ENCODE measurements around the gene C3orf49. TPM values are rescaled to one million over a fixed set of nuclear protein-coding genes. Genes with fewer than 3 reads are reported as not detected.

The C3orf49 gene
- total RNA-seq, 1 donor from 2014 or later, result not detected

DNA sequence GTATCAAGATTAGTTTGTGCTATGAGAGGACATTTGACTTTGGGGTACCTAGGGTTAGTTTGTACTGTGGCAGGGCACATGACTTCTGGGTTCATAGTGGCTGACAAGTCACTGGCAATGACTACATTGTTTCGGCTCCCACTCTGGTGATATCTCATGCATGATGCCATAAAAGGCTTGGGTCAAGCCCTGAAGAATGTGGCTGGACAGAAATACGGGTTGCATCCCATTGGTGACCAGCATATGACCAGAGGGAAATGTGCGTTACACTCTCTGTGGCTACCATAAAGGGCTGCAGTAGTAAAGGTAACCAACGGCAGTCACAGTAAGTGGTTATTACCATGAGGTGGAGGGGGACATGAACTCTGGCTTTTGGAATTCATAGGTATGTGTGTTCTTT lies 26.1 kb downstream of the C3orf49 start:
- intact Hi-C loops (cut with DNase I), result no loop called here
- no peak for DNase-seq (ENCODE audit: missing footprints)
- no peak for ATAC-seq

DNA sequence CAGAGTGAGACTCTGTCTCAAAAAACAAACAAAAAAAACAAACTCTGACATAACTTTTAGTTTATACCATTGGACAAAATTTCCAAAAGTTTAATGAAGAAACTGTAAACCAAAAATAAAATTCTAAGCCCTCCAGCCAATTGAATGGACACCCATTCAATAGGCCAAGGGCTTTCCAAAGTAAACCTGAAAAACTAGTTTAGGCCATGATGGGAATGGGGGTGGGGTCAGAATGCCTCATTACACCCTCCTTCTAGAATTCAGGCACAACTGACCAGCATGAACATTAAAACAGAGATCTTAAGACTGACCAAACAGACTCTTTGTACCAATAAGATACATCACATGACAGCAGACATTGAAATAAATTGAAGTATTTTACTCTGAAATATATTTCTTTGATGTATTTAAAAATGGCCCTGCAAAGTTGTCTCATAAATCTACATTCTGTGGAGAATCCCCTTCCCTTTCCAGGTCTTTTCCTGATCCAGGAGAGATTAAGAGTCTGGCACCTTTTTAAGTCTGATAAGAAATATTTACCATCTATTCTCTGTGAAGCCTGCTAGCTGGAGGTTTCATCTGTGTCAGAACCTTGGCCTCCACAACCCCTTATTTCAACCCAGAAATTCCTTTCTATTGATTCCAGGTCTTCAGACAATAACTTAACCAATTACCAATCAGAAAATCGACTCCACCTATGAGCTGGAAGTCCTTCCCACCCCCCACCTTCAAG lies 28.8 kb downstream of the C3orf49 start:
- ATAC-seq (no peak), DNase-seq (ENCODE audit: missing footprints) (no peak)
- intact Hi-C loops (cut with DNase I), result no loop called here

DNA sequence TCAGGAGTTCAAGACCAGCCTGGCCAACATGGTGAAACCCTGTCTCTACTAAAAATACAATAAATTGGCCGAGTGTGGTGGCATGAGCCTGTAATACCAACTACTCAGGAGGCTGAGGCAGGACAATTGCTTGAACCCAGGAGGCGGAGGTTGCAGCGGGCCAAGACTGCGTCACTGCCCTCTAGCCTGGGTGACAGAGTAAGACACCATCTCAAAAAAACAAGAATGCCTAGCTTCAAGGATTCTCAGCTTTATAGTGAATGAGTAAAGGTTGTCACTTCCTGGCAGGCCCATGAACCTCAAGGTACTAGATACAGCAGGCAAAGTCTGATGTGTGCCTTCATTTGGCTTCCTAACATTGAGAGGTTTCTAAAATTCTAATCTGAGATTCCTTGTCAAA lies 30.1 kb downstream of the C3orf49 start:
- DNase-seq (ENCODE audit: missing footprints) (no peak), ATAC-seq (no peak)
- intact Hi-C loops (cut with DNase I), result no loop called here

DNA sequence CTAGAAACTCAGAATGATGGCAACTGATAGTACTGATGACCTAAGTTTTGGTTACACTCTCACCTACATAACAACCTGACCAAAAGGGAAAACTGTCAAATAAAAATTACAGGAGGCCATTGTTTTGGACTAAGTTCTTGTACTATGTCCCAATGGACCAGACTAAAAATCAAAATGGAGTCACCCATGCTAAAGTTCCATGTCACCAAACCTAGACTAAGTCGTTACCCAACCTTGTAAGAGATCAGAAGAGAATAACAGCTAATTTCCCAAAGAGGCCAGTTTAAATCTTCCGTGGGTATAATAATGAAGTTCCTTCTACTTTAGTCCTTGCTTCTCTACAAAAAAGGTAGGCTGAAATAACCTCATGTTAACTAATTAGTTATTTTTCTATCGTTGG lies 32.2 kb downstream of the C3orf49 start:
- no peak for ATAC-seq
- intact Hi-C loops (cut with DNase I), result no loop called here

DNA sequence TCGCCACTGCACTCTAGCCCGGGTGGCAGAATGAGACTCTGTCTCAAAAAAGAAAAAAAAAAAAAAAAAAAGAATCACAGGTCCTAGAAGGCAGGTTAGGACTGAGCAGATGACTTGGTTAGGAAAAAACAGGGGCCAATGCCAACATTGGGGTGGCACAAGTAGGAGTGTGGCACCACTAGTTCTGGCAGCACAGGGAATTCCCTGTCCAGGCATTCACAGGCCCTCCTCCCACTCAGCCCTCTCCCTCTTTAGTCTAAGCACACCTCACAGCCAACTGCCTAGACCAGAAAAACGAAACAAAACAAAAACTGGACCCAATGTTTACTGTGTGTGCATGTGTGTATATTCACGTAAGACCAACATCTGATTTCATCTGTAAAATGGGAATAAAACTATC lies 34.0 kb downstream of the C3orf49 start:
- intact Hi-C loops (cut with DNase I), result no loop called here
- DNase-seq (ENCODE audit: missing footprints), result no peak
- no peak for ATAC-seq

More for the DNA sequence above, 32.2 kb downstream of the C3orf49 start:
- DNase-seq (ENCODE audit: missing footprints), result no peak

DNA sequence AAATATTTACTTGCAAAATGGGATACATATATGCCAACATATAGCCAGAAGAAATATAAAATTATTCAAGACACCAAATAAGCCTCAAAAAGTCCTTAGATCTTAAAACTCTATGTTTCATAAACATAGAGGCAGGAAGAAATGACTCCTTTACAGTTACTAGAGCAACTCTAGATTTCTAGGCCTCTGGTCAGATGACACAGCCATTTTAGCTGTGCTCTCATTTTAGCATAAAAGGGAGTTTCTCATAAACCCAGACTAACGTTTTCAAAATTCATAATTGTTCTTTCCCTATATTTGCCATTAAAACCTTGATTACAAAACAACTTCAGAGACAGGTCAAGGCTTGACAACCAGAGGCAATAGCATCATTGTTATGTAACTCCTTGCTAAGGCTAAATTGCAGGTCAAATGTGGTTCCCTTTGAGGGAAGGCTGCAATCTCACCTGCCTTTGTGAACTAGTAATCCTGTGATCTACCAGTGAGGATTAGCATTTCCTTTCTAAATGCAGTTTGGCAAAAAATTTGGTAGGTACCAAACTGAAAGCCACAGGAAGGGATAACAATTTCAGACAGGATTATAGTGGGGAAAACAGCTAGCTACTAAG lies 36.3 kb downstream of the C3orf49 start:
- ATAC-seq, result no peak
- no peak for DNase-seq (ENCODE audit: missing footprints)
- intact Hi-C loops (cut with DNase I), result no loop called here

DNA sequence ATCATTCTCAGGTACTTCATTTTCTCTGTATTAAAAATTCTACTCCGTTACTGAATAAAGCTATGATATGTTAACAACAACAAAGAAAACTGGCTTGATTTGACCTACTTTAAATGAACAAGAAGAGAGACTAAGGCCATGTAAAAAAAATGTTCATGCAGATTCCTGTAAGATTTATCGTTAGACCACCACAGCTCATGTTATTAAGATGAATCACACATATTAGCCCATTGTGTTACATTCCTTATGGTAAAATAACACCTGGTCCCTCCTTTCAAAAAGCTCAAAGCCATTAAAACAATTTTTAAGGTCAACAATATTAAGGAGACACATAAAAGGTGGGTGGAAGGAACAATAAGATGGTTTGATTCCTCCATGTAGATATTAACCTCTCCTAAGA lies 38.2 kb downstream of the C3orf49 start:
- no peak for DNase-seq (ENCODE audit: missing footprints)
- ATAC-seq, result no peak
- intact Hi-C loops (cut with DNase I), result no loop called here

DNA sequence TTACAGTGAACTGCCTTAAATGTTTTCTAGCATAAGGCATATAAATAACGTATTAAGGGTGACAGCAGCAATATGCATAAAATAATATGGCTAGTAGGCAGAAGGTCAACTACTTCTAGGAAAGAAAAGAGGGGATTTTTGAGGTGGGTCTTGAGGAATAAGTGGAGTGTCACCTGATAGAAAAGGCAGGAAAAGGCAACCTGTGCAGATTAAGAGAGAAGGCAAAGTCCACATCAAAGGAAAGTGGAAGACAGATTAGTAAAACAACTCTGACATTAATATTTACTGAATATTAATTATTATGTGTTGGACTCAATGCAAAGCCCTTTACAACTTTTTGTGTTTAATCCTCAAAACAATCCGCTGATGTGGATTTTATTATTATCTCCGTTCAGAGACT lies 41.7 kb downstream of the C3orf49 start:
- no peak for ATAC-seq
- no peak for DNase-seq (ENCODE audit: missing footprints)
- intact Hi-C loops (cut with DNase I), result no loop called here

DNA sequence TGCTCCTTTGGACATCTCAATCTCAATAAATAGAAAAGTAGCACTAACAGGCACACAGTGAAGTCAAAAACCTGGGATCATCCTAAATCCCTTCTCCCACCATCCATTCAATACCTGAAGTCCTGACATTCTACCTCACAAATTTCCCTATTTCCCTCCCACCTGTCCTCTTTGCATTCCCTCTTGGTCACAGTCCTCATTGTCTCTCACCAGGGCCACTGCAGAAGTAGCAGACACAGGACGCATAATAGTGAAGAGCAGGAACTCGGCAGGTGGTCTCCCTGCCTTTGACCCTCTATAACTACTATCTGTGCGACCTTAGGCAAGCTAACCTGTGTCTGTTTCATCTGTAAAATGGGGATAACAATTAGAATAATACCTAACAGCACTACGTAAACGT lies 42.2 kb downstream of the C3orf49 start:
- intact Hi-C loops (cut with DNase I), result no loop called here
- no peak for DNase-seq (ENCODE audit: missing footprints)
- ATAC-seq, result no peak

DNA sequence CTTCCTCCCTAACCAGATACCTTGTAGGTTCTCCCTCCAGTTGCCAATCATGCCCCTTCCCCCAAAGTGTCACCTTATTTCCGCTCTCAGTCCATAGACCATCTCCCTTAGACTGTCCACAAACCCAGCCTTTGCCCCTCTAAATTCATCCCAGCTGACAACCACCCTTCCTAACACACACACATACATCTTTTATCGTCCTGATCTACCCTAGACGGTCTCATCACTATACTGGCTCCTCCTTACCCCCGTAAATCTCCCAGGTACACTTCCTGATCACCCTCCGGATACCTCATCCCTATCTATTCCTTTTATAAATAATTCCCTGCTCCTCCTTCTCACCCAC lies 43.7 kb downstream of the C3orf49 start:
- DNase-seq (ENCODE audit: missing footprints) (no peak), ATAC-seq (peak; percentile 9)
- intact Hi-C loops (cut with DNase I), result loop anchor here (2.0 kb wide), 1 partner anchor 46 kb away; no protein-coding TSS in a partner anchor

DNA sequence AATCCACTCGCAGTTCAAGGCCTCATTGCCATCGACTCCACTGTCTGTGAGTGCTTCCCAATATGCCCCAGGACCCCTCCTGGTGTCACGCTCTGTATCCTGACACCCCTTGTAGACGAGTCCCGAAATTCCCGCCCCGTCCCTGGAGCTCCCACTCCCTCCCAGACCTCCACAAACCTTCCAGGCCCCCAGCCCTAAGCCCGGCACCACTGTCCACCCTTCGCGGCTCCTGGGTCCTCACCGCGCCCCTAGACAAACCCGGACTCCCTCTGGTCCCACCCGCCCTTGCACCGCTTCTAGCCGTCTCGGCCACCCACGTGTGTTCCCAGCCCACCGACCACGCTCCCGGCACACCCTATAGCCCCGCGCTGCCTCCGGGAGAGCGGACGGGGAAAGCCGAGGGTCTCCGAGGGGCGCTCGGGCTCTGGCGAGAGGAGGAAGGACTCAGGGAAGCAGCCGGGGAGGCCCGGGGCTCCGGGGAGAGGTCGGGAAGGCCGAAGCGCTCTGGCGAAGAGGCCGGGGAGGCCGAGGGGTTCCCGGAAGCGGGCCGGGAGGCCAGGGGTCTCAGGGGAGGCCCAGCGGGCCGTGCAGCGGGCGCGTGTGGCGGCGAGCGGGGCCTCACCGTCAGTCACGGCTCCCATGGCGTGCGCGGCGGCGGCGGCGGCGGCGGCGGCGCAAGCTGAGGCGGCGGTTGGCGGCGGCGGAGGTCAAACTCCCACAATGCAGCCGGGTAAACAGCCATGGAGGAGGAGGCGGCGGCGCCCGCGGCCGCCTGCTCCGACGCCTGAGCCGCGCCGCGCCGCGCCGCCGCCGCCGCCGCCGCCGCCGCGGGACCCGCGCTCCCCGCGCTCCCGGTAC lies 44.3 kb downstream of the C3orf49 start, which contains the start of the genes ATXN7 and THOC7:
ATXN7 (plus strand) TSS at position 718 of the 858 bp plus-strand sequence. CDS start 48,732 bp downstream, outside the sequence.
THOC7 (minus strand) TSS at position 656 of the 858 bp plus-strand sequence; CDS start at position 641, 15 bp downstream.
- ATAC-seq (peak; percentile 88), DNase-seq (ENCODE audit: missing footprints) (peak; percentile 88)
- intact Hi-C loops (cut with DNase I), result loop anchor here (2.0 kb wide), 1 partner anchor 45 kb away; no protein-coding TSS in a partner anchor

DNA sequence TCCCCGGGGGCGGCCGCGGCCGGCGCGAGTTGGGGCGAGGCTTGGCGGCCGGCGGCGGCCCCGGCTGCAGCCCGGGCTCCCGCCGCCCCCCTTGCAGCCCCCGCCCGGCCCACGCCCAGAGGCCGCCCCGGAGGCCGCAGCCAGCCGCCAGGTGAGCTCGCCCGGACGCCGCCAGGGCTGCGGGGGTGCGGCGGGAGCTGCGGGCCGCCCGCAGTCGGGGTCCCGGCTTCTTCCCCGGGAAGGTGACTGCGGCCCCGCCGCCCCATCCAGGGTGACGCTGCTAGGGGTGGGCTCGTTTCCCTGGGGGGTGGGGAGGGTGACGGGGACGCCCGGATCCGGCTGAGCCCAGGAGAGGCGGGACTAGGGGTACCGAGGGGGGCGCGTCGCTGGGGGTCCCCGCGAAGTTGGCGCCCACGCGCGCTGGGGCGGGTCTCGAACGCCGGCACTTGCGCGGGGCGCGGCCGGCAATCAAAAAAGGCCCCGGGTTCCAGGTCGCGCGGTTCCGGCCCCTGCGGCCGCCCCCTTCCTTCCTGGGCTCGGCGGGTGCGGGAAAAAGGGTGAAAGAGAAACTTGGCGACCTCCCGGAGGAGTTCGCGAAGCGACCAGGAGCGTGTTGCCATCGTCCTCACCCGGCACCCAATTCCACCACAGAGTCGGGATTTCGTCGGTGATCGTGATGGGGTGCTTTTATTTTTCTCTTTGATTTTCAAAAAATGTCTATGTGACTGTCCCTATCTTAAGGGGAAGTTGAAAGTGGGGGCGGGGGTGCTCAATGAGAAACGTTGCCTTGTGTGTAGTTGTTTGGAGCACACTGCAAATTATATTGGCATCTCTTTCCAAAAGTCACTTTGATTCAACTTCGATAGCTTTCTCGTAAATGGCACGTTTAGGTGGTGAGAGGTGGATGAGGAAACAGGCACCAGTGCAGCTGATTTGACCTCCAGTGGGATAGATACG lies 45.2 kb downstream of the C3orf49 start:
- intact Hi-C loops (cut with DNase I), result no loop called here
- ATAC-seq, result peak; percentile 60
- peak; percentile 70 for DNase-seq (ENCODE audit: missing footprints)

DNA sequence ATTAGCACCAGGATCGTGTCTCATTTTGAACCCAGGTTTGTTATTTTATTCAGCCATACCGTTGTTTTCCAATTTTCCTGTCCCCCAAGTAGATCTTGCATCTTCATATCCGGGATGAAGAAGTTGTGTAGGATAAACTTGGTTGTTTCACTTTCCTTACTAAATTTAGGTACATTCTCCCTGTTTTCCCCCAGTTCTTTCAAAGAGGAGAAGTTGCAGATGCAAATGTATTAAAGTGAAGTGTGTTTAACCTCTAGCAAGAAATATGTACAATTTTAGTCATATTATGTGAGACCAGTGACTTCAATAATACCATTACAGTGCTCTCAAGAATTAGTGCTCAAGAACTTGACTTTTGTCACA lies 45.8 kb downstream of the C3orf49 start:
- intact Hi-C loops (cut with DNase I), result no loop called here
- no peak for DNase-seq (ENCODE audit: missing footprints)
- no peak for ATAC-seq

DNA sequence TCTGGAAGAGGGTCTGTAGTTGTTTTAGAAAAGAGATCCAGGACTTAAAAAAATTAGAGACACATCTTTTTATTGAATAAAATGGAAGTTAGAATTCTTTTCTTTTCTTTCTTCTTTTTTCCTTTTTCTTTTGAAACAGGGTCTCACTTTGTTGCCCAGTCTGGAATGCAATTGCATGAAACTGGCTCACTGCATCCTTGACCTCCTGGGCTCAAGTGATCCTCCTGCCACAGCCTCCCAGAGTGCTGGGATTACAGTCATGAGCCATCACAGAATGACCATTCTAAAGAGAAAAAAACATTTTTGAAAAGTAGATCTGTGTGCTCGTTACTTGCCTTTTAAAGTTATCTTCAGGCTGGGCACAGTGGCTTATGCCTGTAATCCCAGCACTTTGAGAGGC lies 48.1 kb downstream of the C3orf49 start:
- no peak for ATAC-seq
- DNase-seq (ENCODE audit: missing footprints), result no peak
- intact Hi-C loops (cut with DNase I), result no loop called here

DNA sequence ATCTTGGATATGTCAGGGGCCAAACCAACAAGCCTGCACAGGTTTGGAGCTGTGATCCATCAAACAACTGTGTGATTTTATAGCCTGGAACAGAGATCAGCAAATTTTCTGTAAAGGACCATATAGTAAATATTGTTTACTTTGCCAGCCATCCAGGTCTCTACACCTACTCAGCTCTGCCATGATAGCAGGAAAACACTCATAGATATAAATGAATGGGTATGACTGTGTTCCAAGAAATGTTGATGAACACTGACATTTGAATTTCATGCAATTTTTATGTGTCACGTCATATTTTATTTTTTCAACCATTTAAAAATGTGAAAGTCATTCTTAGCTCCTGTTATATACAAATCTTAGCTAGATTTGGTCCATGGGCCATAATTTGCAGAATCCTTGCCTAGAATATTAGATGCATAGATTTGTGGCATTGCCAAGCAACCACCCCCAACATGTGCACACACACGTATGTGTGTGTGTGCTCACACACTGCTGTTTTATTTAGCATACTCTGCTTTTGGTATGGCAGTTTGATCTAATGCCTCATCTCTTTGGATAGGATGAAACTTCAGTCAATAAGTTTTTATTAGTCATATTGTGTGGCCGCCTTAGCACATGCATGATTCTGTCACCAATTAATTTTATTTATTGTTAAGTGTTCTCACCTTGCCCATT lies 51.0 kb downstream of the C3orf49 start:
- DNase-seq (ENCODE audit: missing footprints) (no peak), ATAC-seq (no peak)
- intact Hi-C loops (cut with DNase I), result no loop called here

DNA sequence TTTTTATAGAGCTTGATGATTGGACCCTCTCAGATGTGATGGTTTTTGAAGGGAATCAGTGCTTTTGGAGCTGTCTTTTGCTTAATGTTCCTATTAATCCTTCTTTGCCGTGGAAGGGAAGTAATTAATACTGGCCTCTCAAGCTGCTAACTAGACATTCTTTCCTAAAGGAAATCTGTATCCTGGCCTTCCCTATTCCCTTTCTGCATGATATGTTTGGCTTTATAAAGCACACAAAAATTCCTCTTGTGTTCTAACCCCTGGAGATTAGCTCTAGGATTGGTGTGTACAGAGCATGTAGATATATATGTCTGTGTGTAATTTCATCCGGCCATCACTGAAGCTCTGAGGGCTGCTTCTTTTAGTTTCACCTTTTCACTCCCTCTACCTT lies 51.5 kb downstream of the C3orf49 start:
- intact Hi-C loops (cut with DNase I), result no loop called here
- no peak for DNase-seq (ENCODE audit: missing footprints)
- no peak for ATAC-seq

DNA sequence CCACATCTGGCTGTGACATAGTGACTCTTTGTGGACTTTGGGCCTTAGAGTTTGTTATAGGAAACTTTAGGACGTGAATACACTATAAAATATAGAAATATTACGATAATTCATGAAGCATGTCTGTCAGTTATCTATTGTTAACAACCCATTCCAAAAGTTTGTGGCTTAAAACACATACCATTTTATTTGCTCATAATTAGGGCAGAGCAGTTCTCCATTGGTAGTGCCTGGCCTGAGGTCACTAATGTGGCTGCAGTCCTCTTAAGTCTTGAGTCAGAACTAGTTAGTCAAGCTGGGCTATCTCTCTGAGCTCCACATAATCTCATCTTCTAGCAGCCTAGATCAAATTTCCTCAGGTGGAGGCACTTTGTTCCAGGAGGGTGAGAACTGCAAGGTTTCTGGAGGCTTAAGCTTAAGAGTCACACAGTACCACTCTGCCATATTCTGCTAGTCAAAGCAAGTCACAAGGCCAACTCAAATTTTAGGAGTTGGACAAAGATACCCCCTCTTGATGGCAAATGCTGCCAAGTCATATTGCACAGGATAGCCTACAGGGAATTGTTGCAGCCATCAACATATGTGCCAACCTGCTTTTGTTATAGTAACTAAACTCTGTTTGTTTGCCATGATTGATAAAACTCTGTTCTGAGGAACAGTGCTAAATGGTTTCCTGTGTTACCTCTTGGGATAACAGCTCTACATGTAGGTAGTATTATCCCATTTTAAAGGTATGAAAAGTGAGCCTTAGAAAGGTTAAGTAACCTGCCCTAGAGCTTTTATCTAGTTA lies 53.2 kb downstream of the C3orf49 start:
- ATAC-seq (no peak), DNase-seq (ENCODE audit: missing footprints) (no peak)
- intact Hi-C loops (cut with DNase I), result no loop called here

Measured in Right ventricle myocardium inferior (tissue), 1 donor.